CD1c-positive myeloid dendritic cell (primary cell): ENCODE results near the gene PSTPIP1.

Source experiments
- DNase-seq: peaks from one replicate; pipeline ENCODE4 v3.0.0-alpha.2; 2016; ENCODE audit errors: extremely low spot score

PSTPIP1 gene

DNA sequence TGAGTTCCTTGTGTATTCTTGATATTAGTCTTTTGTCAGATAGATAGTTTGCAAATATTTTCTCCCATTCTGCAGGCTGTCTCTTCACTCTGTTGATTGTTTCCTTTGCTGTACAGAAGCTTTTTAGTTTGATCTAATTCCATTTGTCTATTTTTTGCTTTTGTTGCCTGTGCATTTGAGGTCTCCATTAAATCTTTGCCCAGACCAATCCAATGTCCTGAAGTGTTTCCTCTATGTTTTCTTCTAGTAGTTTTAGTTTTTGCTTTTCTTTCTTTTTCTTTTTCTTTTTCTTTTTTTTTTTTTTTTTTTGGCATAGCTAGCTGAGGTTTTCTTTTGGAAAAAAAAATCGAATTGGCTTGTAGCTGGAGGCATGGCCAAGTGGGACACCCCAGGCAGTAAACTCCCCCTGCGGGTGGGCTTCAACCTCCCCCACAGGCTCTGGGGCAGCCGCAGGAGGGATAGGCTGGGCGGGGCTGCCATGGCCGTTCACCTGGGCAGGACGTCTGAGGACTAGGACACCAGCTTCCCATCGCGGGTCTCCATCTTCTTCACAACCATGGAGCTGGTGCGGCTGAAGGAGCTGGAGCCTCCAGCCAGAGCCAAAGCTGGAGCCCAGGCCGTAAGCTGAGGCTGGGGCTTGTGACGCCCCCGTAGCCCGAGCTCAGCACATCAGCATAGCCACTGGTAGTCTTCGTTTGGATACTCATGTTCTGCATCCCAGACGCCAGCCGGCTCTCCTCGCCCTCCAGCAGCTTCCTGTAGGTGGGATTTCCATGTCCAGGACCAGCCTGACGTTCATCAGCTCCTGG, 16.2 kb upstream of the PSTPIP1 start:
- no peak for DNase-seq

DNA sequence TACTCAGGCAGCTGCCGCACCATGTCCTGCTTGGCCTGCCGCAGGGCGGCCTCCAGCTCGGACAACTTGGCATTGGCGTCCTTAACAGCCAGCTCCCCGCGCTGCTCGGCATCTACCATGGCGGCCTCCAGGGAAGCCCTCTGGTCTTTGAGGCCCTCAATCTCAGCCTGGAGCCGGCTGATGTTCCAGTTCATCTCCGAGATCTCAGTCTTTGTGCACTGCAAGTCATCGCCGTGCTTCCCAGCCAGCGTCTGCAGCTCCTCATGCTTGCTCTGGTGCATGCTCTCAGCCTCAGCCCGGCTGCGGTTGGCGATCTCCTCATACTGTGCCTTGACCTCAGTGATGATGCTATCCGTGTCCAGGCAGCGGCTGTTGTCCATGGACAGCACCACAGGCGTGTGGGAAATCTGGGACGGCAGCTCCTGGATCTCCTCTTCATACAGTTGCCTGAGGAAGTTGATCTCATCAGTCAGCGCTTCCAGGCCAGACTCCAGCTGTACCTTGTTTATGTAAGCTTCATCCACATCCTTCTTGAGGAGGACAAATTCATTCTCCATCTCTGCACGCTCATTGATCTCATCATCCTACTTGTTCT, 15.5 kb upstream of the PSTPIP1 start:
- no peak for DNase-seq

DNA sequence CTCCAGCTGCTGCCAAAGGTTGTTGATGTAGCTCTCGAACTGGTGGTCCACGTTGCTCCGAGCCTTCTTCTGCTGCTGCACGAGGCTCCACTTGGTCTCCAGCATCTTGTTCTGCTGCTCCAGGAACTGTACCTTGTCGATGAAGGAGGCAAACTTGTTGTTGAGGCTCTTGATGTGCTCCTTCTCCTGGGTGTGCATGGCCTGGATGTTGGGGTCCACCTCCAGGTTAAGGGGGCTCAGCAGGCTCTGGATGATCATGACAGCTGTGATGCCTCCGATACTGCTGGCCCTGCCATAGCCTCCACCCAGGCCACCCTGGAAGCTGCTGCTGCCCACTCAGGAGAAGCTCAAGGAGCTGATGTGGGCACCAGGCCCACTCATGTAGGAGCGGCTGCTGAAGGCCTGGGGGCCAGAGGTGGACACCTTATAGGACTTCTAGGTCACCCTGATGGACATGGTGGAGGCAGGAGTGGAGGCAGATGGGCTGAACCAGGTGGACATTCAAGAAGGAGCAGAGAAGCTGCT, 14.9 kb upstream of the PSTPIP1 start:
- DNase-seq: no peak

DNA sequence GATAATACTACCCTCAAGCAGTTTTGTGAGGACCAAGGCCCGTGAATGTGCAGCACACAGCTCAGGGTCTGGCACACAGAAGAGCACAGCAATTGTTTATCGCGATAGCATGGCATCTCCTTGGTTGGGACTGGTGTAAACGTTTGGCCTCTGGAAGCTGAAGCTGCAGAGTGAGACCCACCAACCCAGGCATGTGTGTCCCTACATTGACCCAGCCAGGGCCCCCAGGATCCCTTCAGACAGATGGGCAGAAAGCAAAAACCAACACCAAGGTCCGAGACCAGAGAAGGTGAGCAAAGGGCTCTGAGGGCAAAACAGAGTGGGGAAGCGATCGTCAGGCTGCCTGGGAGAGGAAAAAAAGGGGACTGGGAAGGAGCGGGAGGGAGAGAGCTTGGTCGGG, 12.6 kb upstream of the PSTPIP1 start:
- DNase-seq: no peak

DNA sequence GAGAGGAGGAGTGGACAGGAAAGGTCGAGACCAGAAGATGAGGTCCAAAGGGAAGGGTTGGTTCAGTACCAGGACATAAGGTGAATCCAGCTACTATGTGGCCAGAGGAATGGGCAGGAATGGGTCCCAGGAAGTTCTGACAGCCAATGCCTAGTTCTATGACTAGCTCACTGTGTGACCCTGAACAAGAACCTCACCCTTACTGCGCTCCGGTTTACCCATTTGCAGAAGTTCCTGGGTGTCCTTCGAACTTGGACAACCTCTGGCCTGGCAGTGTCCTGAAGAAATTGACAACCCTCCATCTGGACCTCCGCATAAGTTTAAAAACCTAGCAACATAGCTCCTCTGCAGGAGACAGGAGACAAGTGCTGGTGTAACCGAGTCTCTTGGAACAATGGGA, 12.2 kb upstream of the PSTPIP1 start:
- peak; percentile 36 for DNase-seq

DNA sequence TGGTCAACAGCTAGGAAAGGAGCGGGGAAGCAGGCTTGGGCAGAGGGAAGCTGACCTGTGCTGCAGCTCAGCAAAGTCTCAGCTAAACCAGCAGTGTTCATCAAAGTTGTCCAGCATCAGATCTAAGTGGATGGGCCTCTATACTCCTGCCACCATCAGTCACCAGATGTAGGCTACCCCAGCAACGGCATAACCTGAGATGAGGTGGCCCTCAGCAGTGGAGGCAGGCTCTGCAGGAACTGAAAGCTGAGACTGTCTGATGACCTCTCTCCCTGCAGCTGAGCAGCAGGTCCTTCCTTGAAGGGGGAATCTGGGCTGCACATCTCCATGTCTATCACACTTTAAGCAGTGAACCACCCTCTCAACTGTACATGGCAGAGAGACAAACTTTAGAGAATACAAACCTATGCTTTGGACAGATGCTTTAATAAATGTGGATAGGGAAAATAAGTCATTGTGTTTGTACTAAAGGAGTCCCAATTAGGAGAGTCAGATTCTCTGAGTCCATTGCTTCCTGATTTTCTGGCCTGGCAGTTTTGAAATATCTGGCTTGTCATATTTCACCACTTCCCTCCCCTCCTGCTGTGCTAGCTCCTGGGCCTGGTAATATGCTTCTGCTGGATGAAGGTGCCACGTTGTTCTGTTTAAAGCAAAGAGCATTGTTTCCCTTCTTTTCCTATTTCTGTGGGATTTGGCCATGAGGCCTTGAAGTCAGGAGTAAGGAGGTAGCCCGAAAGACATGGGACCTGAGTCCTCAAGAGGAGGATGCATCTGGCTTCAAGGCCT, 11.1 kb upstream of the PSTPIP1 start:
- DNase-seq: peak; percentile 83

DNA sequence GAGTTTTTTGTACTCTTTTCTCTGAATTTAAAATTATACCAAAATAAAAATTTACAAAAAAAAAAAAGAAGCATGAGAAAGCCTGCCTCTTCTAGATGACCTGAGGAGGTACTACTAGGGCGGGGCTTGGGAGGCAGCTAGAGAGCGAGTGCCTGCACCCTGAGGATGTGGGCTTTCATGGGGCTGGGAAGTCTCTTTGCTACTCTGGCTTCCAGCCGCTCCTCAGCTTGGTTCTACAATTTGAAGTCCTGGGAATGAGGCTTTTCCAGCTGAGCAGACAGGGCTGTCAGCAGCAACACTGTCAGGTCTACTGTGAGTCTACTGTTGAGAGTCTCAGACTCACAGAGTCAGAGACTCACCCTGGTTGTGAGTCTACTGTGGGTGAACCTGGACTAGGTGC, 8.2 kb upstream of the PSTPIP1 start:
- DNase-seq: no peak

DNA sequence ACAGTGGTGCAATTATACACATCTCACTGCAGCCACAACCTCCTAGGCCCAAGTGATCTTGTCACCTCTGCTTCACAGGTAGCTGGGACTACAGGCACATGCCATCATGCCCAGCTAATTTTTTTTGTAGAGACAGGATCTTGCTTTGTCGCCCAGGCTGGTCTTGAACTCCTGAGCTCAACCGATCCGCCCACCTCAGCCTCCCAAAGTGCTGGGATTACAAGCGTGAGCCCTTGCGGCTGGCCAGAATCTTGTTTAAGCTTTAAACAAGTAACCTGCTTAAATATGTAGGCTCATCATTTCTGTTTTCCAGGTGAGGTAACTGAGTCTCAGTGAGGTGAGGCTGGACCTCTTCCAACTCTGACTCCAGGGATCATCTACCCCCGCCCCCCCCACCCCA, 7.7 kb upstream of the PSTPIP1 start:
- no peak for DNase-seq

DNA sequence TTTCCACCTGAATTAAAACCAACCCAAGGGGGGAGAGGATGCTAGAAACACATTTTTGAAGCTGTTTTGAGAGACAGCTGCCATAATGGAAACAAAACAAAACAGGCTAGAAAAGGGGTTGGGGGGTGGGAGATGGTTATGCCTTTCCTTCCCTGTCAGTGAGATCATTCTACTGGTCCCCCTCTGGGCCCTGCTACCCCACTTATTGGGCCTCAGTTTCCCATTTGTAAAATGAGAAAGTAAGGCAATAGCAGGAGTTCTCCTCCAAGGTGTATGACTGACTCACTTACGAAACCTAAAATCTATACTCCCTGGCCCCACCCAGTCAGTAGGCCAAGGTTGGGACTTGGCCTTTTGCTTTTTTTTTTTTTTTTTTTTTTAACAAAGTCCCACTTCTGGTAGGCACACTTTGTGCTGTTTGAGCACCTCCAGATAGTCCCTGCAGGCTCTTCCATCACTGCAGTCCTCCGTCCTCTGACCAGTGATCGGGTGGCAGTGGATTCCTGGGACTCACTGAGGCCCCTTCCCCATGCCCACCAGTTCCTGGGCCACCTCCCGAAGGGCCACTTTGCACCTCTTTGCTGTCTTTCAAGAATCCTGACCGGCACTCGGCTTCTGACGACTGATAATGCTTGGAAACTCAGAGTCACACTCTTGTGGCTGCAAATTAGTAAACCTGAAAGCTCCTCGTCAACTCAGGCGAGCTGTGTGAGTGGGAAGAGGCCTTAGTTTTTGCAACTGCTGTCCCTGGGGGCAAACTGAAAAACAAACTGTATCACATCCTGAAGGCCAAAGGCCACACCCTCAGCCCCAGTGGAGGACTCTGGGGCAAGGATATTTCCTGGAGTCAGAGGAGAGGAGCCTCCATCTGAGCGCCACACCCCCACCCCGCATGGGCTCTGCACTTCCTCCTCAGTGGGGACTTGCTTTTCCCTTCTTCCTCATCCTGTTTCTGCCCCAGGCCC, 6.7 kb upstream of the PSTPIP1 start:
- DNase-seq: peak; percentile 90

DNA sequence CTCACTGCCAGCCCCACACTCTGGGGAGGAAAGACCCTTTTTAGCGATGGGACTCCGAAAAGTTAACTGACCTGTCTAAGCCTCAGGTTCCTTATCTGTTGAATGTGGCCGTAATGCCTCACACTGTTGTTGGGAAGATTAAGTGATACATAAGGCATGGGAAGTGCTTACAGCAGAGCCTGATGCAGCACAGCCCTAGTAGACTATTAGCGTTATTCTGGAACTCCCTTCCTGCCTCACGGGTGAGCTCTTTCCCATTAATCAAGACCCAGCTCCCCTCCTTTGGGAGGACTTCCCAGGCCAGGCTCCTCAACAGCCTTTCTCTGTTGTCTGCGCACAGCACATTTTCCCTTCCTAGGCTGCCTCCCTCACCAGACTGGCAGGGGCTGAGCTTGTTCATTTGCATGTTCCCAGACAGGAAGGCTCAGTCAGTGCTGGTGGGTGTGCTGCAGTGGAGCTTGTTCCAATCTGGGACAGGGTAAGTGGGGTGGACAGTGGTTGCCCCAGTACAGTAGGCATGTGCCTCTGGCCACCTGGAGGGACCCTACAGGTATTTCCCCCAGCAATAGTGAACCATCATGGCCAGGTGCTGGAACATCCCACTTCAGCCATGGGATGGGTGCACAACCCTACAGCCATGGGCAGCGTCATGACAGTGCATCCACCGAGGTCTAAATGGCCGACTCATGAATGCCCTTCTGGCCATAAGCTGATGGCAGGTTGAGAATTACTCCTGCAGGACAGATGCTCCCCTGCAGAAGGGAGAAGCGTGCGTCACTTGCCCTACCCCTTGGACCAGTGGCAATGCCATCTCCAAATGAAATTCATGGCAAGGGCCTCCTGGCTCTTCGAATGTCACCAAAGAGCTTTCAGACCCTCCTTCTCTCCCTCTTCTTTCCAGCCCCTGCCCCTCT, 5.8 kb upstream of the PSTPIP1 start:
- DNase-seq: no peak

DNA sequence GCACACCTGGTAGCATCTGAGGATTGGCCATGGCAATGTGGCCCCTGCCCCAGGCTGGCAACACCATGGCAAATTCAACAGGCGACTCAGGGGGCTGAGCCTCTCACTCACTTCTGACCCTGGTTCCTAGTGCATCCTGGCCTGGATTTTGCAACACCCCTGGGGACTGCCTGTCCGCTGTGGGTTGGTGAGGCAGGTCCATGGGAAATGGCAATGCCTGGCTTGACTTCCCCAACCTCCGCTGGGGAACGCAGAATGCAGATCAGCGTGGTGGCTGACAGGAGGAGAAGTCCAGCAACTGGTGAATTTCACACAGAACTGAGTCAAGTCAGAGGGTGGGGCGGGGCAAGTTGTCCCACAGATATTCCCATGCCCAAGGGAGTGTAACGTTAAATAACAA, 3.9 kb upstream of the PSTPIP1 start:
- peak; percentile 78 for DNase-seq

DNA sequence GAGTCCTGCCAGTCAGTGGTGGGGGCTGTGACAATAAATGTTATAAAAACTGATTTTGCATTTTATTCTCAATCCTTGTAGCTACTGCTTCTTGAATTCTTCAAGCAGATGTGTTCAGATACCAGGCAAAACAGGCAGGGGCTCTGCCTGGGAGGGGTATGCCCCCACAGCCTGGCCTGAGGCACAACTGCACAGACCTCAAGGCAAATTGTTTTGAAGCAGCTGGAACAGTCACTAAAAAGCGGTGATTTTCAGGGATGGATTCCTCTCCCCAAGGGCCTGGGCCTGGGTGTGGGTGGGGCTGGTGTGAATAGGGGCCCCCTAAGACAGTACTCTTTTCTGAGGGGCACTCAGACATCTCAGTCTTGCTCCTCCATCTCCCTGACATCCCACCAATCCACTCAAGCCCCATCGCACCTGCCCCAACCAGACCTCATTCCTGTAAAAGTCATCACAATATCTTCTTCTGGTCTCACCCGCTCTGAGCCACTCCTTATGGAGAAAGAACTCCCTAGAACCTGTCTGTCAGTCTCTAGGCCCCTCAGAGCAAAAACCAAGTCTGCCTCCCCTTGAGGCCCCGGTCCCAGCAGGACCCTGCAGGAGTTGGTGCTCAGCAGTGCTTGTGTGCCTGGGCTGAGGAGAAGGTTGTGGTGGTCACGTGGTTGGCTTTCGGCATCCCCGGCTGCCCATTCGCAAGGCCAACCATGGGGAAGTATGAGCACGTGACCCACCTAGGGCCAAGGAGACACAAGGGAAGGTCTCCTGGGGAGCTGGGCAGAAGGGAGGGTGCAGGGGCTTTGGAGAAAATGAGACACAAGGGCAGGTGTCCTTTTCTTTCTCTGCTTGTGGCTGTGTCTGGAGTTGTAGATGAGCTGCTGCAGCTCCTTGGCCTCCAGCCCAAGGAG, 2.9 kb upstream of the PSTPIP1 start:
- DNase-seq: peak; percentile 57

DNA sequence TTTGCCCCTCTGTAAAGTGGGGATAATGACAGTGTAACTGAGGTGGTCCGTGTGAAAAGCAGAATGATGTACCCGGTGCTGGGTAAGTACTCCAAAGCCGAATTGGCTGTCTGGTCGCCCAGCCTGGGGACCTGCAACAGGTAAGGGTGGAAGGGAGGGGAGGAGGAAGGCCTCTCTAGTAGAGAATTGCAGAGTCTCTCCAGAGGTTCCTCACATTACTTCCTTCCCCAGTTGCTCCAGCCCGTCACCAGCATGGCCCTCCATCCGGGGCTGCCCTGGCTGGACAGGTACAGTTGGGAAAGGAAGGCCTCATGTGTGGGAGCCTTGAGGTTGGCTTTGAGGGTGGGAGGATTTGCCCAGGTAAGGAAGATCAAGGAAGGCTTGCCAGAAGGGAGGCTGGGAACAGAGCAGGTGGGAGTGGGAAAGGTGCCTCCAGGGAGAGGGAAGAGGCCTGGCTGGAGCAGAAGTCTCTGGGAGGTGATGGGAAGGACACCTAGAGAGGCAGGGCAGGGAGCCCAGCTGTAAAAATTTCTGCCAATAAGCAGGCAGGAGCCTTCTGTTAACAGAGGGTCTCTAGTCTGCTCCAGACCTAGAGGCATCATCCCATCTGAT, 1.7 kb upstream of the PSTPIP1 start:
- no peak for DNase-seq

DNA sequence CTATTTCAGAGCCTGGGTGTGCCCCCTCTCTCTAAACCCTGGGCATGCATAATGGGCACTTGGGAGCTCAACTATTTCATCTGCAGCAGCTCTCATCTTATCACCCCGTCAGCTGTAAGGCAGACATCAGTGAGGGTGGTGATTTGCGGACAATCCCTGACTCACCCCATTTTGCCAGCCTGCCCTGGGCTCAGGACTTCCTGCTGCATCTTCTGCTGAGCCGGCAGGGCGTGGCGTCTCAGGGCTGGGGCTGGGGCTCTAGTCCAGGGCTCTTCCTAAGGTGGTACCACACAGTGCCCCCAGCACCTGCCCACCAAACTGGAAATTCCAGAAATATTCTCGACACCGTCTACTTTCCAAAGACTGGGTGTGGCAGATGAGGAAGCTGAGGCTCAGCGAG, 925 bp upstream of the PSTPIP1 start:
- DNase-seq: peak; percentile 66

DNA sequence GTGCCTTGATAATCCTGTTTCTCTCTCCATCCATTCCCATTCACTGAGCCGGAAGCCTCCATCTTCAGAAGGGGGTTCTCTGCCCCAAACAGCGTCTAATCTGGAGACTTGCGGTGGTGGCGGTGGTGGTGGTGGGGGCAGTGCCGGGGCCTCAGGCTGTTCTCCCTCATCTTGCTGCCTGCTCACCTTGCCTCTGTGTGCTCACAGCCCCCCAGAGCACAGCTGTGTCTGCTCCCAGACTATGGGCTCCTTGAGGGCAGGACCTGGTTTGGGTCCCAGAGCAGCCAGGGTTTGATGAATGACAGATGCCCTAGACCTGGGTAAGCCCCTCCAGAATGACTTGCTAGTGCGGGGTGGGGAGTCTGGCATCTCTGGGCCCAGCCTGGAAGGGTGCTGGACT, 430 bp upstream of the PSTPIP1 start:
- DNase-seq: no peak

DNA sequence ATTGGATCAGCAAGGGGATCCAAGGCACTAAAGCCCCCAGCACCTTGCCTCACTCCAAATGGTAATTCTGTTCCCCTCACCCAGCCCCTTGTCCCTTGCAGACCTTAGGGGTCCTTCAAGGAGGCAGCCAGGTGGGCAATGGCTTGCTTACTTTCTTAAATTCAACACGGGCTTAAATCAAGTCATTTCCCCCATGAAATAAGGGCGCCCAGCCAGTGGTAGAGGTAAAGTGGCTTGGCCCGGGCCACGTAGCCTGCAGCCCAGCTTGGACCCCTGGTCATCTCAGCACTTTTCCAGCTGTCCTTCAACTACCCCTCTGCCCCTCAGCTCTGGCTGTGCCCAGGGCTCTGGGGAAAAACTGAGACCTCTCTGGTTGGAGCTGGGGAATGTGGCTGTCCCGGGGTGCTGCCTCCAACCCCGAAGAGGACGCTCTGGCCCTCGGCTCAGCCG, 1.2 kb downstream of the PSTPIP1 start:
- no peak for DNase-seq

DNA sequence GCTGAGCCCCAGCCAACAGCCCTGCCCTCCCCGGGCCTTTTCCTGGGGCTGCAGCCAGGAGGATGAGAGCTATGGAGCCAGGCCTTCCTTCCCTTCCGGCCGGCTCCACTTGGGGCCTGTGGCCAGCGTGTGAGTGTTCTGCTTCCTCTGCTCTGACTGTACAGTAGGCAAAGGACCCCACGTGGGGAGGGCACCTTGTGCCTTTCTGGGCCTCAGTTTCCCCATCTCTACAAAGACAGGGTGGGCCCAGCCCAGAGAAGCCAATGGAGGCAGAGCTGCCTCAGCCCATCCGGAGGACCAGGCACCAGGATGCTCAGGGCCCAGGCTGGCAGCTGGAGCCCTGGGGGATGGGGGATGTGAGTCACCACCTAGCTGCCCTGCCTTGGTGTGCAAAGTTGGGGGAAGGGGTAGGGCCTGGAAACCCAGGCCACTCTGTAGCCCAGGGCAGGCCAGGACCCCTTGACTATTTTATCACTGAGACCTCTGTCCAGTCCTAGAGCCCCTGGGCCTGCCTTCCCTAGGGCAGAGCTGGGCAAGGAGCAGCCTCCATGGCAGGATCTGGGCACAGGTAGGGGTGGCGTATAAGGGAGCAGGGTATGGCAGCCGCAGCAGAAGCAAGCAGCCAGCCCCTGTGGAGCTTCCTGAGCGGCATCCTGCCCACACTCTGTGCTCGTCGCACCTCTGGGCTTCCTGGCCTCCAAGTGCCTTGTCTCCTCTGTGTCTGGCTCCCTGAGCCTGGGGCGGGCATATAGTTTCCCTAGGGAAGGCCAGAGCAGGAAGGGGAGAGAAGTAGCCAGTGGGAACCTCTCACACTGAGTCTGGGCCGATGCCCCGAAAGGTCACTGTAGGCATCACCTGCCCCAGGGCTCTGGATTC, 1.8 kb downstream of the PSTPIP1 start:
- DNase-seq: peak; percentile 32
